ENCODE measurements around the gene DUS3L.

DNA sequence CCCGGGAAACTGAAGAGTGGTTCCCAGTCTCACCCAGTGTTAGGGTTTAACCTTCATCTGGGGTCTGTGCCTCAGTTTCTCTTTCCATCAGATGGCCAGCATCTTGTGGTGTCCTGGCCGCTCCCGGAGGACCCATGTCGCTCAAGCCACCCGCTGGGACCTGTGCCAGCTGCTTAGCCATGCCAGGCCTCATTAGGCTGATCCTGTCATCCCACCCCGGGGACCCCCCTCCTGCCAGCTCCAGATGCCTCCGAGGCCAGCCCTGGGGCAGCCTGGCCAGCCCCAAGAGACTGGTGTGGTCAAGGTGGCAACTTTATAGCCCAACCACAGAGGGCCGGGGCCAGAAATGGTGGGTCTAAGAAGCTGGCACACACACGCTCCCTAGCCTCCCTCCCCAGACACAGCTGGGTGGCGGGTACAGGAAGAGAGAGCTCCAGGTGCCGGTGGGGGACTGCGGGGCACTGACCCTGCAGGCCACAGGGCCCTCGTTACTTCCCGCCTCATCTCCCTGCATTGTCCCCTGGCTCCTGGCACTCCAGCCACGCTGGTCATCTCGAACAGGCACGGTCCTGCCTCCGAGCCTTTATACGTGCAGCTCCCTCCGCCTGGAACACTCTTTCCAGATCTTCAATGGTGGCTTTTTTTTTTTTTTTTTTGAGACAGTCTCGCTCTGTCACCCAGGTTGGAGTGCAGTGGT is 17.3 kb upstream of the DUS3L start:
- TF ChIP-seq CTCF (IDR thresholded peaks at IDR 0.05; ENCODE audit: low read depth, low read length) (no peak), EZH2phosphoT487 (IDR thresholded peaks at IDR 0.05; ENCODE audit: low read depth) (no peak)

Measured in OCI-LY3 (cell line).